Measurements from ENCODE around the gene GRM7.

Gene GRM7

GRCh38 chr3:7625021-7625420 is 764.1 kb downstream of the GRM7 start:
- H3K9me3 ChIP-seq (ENCODE audit: control insufficient read depth, low read length) = peaks cover 11% of the 10 kb centered on the region
- 86 to 91% methylated on average over 3 to 5 of the region's 6 CpGs for WGBS, 2 experiments (ENCODE audit: insufficient coverage in 2 of 2)
- no peaks in the 10 kb centered on the region for H3K4me1 ChIP-seq (ENCODE audit: control insufficient read depth, insufficient read depth, low read length, poor library complexity, severe bottlenecking)
- no peak overlapping the region for H3K4me3 ChIP-seq (ENCODE audit: extremely low read depth, insufficient read depth, low read length, poor library complexity, severe bottlenecking)
- no peaks in the 10 kb centered on the region for H3K36me3 ChIP-seq (ENCODE audit: control insufficient read depth, insufficient read depth, low read length)
- H3K27ac ChIP-seq (ENCODE audit: low read depth, low read length, severe bottlenecking) = no peak overlapping the region

DNA sequence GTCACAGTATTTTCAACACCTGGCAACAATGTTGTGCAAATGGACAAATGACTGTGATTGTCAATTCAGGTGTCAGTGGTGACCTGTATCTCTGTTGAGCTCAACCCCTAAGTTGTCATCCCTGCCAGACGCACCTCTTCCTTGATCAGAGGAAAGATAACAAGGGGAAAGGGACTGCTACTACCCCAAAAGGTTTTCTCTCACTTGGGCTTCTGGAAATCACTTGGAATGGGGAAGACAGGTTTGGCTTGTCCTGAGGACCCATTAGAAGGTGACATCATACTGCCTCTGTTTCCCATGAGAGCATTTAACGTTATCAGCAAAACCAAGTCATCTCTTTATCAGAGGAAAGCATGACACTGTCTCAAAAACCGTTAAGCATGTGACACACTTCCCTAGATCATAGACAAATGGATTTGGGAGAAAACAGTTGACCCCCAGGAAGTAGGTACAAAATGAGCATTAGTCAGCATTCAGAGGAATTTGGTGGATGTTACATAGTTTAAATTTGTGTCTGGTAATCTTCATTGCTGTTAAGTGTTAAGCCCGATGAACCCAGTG is 769.5 kb downstream of the GRM7 start:
- Histone ChIP-seq H3K4me3 (ENCODE audit: extremely low read depth, insufficient read depth, low read length, poor library complexity, severe bottlenecking) (no peak overlapping the region), H3K9me3 (ENCODE audit: control insufficient read depth, low read length) (peaks cover 11% of the 10 kb centered on the region), H3K36me3 (ENCODE audit: control insufficient read depth, insufficient read depth, low read length) (no peaks in the 10 kb centered on the region), H3K27ac (ENCODE audit: low read depth, low read length, severe bottlenecking) (peak overlapping the region; percentile 78), H3K4me1 (ENCODE audit: control insufficient read depth, insufficient read depth, low read length, poor library complexity, severe bottlenecking) (peaks cover 8% of the 10 kb centered on the region)
- WGBS, 2 experiments (ENCODE audit: insufficient coverage in 2 of 2) = 79 to 83% methylated on average over 1 to 3 of the region's 4 CpGs

DNA sequence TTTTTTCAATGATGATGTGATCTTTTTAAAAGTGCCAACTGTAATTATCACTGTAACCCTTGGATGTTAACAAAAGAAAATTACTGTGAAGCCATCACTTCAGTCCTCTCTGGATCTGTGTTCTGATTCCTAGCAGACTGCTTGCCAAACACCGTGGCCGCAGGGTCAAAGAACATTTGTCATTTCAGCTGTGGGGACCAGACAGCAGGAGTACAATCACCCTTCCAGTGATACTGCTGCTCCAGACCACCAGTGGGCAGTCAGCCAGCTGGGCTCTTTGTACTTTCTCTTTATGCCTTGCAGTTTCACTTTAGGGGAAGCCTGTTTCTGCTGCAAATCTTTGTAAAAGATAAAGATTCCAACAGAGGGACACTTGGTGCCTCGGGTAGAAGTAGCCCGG is 770.0 kb downstream of the GRM7 start:
- Histone ChIP-seq H3K27ac (ENCODE audit: low read depth, low read length, severe bottlenecking) (peak overlapping the region; percentile 78), H3K9me3 (ENCODE audit: control insufficient read depth, low read length) (peaks cover 11% of the 10 kb centered on the region), H3K4me3 (ENCODE audit: extremely low read depth, insufficient read depth, low read length, poor library complexity, severe bottlenecking) (no peak overlapping the region), H3K36me3 (ENCODE audit: control insufficient read depth, insufficient read depth, low read length) (no peaks in the 10 kb centered on the region), H3K4me1 (ENCODE audit: control insufficient read depth, insufficient read depth, low read length, poor library complexity, severe bottlenecking) (peaks cover 8% of the 10 kb centered on the region)
- WGBS, 2 experiments (ENCODE audit: insufficient coverage in 2 of 2) = 75 to 82% methylated on average over 4 of the region's 4 CpGs

DNA sequence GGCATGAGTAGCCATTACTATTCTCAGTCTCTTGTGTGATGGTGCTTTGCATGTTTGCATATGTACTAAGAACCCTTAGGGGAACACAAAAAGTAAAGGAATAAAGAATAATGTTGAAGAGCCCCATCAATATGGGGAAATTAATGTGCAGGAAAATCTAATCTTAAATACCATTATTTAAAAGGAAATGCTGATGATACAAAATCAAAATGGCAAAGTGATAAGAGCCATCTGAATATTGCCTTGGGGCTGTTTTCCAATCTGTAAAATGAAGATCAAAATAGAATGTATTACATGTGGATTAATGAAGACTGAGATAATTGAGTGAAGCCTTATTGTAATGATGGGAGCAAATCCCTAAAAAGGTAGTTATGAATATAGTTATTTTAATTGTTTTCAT is 771.4 kb downstream of the GRM7 start:
- H3K36me3 ChIP-seq (ENCODE audit: control insufficient read depth, insufficient read depth, low read length) = no peaks in the 10 kb centered on the region
- peaks cover 11% of the 10 kb centered on the region for H3K9me3 ChIP-seq (ENCODE audit: control insufficient read depth, low read length)
- peaks cover 8% of the 10 kb centered on the region for H3K4me1 ChIP-seq (ENCODE audit: control insufficient read depth, insufficient read depth, low read length, poor library complexity, severe bottlenecking)
- H3K4me3 ChIP-seq (ENCODE audit: extremely low read depth, insufficient read depth, low read length, poor library complexity, severe bottlenecking) = no peak overlapping the region
- H3K27ac ChIP-seq (ENCODE audit: low read depth, low read length, severe bottlenecking) = no peak overlapping the region

- Histone ChIP-seq H3K9me3 (ENCODE audit: control insufficient read depth, low read length) (no peaks in the 10 kb centered on the region), H3K27ac (ENCODE audit: low read depth, low read length, severe bottlenecking) (no peak overlapping the region), H3K4me3 (ENCODE audit: extremely low read depth, insufficient read depth, low read length, poor library complexity, severe bottlenecking) (no peak overlapping the region), H3K36me3 (ENCODE audit: control insufficient read depth, insufficient read depth, low read length) (no peaks in the 10 kb centered on the region), H3K4me1 (ENCODE audit: control insufficient read depth, insufficient read depth, low read length, poor library complexity, severe bottlenecking) (no peaks in the 10 kb centered on the region)
- WGBS, 2 experiments (ENCODE audit: insufficient coverage in 2 of 2) = 73 to 74% methylated on average over 4 to 5 of the region's 5 CpGs
Measured at GRCh38 chr3:7637694-7638093, 776.8 kb downstream of the GRM7 start.

- H3K36me3 ChIP-seq (ENCODE audit: control insufficient read depth, insufficient read depth, low read length) = no peaks in the 10 kb centered on the region
- no peaks in the 10 kb centered on the region for H3K4me1 ChIP-seq (ENCODE audit: control insufficient read depth, insufficient read depth, low read length, poor library complexity, severe bottlenecking)
- H3K4me3 ChIP-seq (ENCODE audit: extremely low read depth, insufficient read depth, low read length, poor library complexity, severe bottlenecking) = no peak overlapping the region
- H3K9me3 ChIP-seq (ENCODE audit: control insufficient read depth, low read length) = no peaks in the 10 kb centered on the region
- no peak overlapping the region for H3K27ac ChIP-seq (ENCODE audit: low read depth, low read length, severe bottlenecking)
Measured at GRCh38 chr3:7638103-7638502, 777.2 kb downstream of the GRM7 start.

DNA sequence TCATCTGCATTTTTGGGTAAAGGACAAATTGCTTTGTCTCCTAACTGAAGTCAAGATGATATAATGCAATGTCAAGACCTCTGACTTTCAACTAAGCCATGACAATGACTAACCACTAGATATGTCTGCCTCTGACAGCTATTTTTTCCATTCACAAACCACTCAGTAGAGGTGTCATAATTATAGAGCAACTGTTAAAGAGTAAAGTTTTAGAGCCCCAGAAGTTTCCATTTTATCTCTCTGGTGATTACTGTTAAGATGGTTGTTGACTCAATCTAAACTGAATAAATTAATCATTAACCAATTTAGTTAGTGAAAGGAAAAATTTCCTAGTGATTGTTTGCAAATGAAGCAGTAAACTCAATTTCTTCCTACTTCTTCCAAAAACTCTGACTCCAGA is 779.9 kb downstream of the GRM7 start:
- H3K9me3 ChIP-seq (ENCODE audit: control insufficient read depth, low read length) = no peaks in the 10 kb centered on the region
- no peak overlapping the region for H3K27ac ChIP-seq (ENCODE audit: low read depth, low read length, severe bottlenecking)
- no peaks in the 10 kb centered on the region for H3K4me1 ChIP-seq (ENCODE audit: control insufficient read depth, insufficient read depth, low read length, poor library complexity, severe bottlenecking)
- no peak overlapping the region for H3K4me3 ChIP-seq (ENCODE audit: extremely low read depth, insufficient read depth, low read length, poor library complexity, severe bottlenecking)
- H3K36me3 ChIP-seq (ENCODE audit: control insufficient read depth, insufficient read depth, low read length) = no peaks in the 10 kb centered on the region

DNA sequence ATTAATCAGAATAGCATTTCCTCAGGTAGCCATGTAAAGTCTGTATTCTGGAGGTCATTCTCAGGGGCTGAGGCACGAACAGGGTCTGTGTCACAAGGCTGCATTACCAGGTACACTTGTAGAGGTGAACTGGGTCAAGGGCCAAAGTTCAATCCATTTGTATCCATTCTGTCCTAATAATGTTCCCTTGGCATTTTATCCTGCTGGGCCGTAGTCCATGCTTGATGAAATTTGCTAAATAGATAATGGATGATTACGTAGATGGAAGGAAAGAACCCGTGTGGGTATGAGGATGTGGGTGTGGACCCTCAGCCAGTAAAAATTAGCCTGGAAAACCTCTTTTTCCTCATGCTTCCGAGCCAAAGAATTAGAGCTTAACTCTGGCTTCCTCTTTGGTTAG is 785.9 kb downstream of the GRM7 start:
- H3K36me3 ChIP-seq (ENCODE audit: control insufficient read depth, insufficient read depth, low read length) = no peaks in the 10 kb centered on the region
- H3K27ac ChIP-seq (ENCODE audit: low read depth, low read length, severe bottlenecking) = no peak overlapping the region
- WGBS, 2 experiments (ENCODE audit: insufficient coverage in 2 of 2) = 90 to 93% methylated on average over 2 of the region's 5 CpGs
- no peaks in the 10 kb centered on the region for H3K4me1 ChIP-seq (ENCODE audit: control insufficient read depth, insufficient read depth, low read length, poor library complexity, severe bottlenecking)
- no peaks in the 10 kb centered on the region for H3K9me3 ChIP-seq (ENCODE audit: control insufficient read depth, low read length)
- no peak overlapping the region for H3K4me3 ChIP-seq (ENCODE audit: extremely low read depth, insufficient read depth, low read length, poor library complexity, severe bottlenecking)

- 86 to 100% methylated on average over 1 of the region's 1 CpG for WGBS, 2 experiments (ENCODE audit: insufficient coverage in 2 of 2)
- no peaks in the 10 kb centered on the region for H3K4me1 ChIP-seq (ENCODE audit: control insufficient read depth, insufficient read depth, low read length, poor library complexity, severe bottlenecking)
- no peak overlapping the region for H3K27ac ChIP-seq (ENCODE audit: low read depth, low read length, severe bottlenecking)
- no peak overlapping the region for H3K4me3 ChIP-seq (ENCODE audit: extremely low read depth, insufficient read depth, low read length, poor library complexity, severe bottlenecking)
- H3K36me3 ChIP-seq (ENCODE audit: control insufficient read depth, insufficient read depth, low read length) = no peaks in the 10 kb centered on the region
- no peaks in the 10 kb centered on the region for H3K9me3 ChIP-seq (ENCODE audit: control insufficient read depth, low read length)
Measured at GRCh38 chr3:7650466-7650865, 789.6 kb downstream of the GRM7 start.

- Histone ChIP-seq H3K4me1 (ENCODE audit: control insufficient read depth, insufficient read depth, low read length, poor library complexity, severe bottlenecking) (no peaks in the 10 kb centered on the region), H3K36me3 (ENCODE audit: control insufficient read depth, insufficient read depth, low read length) (no peaks in the 10 kb centered on the region), H3K27ac (ENCODE audit: low read depth, low read length, severe bottlenecking) (no peak overlapping the region), H3K9me3 (ENCODE audit: control insufficient read depth, low read length) (no peaks in the 10 kb centered on the region), H3K4me3 (ENCODE audit: extremely low read depth, insufficient read depth, low read length, poor library complexity, severe bottlenecking) (no peak overlapping the region)
- no CpG with 5 or more reads among the region's 2 CpGs for WGBS, 2 experiments (ENCODE audit: insufficient coverage in 2 of 2)
Measured at GRCh38 chr3:7651274-7651673, 790.4 kb downstream of the GRM7 start.

DNA sequence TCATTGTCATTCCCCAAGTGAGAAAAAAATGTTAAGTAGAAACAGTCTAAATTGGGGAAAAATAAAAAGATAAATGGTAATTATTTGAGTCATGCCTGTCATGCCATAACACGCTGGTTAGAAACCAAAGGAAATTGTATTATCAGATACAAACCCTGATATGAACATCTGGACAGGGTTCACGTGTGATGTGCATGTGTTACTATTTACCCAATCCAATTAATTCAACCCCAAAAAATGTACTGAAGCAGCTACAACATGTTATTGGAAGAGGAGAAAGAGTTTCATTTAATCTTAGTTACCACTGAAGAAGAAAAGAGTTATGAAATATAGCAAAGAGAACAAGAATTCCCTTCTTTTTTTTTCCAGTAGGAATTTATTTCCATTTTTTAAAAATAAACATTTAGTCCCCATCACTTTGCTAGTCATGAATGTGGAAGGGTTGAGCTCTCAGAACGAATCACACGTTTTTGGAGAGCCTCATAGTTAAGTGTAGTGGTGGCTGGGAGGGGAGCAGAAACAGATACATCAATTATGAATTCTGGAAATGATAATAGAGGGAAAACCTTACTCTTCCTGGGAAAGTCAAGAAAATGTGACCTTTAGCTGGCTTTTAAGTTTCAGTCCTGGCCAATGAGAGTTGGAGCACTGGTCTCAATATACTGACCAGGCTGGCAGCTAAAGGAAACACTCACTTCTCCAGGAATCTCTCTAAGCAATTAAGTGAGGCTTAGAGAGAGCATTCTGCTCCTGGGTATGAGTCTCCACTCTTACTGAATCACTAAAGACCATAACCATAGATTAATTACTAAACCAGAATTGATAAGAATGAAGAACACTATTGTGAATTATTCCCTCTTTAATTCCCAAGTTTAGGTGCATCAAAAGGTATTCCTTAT is 796.5 kb downstream of the GRM7 start:
- peaks cover 3% of the 10 kb centered on the region for H3K4me1 ChIP-seq (ENCODE audit: control insufficient read depth, insufficient read depth, low read length, poor library complexity, severe bottlenecking)
- H3K36me3 ChIP-seq (ENCODE audit: control insufficient read depth, insufficient read depth, low read length) = no peaks in the 10 kb centered on the region
- no peaks in the 10 kb centered on the region for H3K9me3 ChIP-seq (ENCODE audit: control insufficient read depth, low read length)
- WGBS, 2 experiments (ENCODE audit: insufficient coverage in 2 of 2) = 94 to 100% methylated on average over 2 to 3 of the region's 4 CpGs
- H3K27ac ChIP-seq (ENCODE audit: low read depth, low read length, severe bottlenecking) = no peak overlapping the region
- H3K4me3 ChIP-seq (ENCODE audit: extremely low read depth, insufficient read depth, low read length, poor library complexity, severe bottlenecking) = no peak overlapping the region
